H7 (cell line): ENCODE measurements around the gene L3HYPDH. TPM values are rescaled to one million over a fixed set of nuclear protein-coding genes. Genes with fewer than 3 reads are reported as not detected.

Experiments used
- DNase-seq: peaks from one replicate; pipeline ENCODE4 v3.0.0; 2012
- H3K27me3 ChIP-seq: 2 replicates; pipeline ENCODE4 v1.6.0; 2011; ENCODE audit warnings: mild to moderate bottlenecking, low read length; ENCODE audit not compliant: control insufficient read depth, insufficient read depth
- H3K36me3 ChIP-seq: replicated peaks from 2 replicates; pipeline ENCODE4 v1.5.1; 2011; ENCODE audit warnings: low read length; ENCODE audit not compliant: control insufficient read depth, insufficient read depth
- H3K4me3 ChIP-seq: 2 replicates; pipeline ENCODE4 v1.5.1; 2011; ENCODE audit warnings: low read depth, mild to moderate bottlenecking, control low read depth, low read length, moderate library complexity; ENCODE audit not compliant: insufficient read depth
- total RNA-seq: library from RNA; depleted of rRNA; stranded (reverse); fragments of >200 nt; shearing (Covaris generic); gene quantifications from 2 replicates; pipeline ENCODE4 v1.2.3, GENCODE V29; 2014; rRNA removed

The L3HYPDH gene
- total RNA-seq, 1 experiment from 2014 or later: 18.6 TPM

GRCh38 chr14:59425322-59425935 is 58.8 kb downstream of the L3HYPDH start:
- Histone ChIP-seq H3K36me3 (no peaks in the 10 kb centered on the region), H3K4me3 (no peak overlapping the region), H3K27me3 (no peaks in the 10 kb centered on the region)
- DNase-seq: no peak

GRCh38 chr14:59424341-59425071 is 59.7 kb downstream of the L3HYPDH start:
- DNase-seq: no peak
- H3K36me3 ChIP-seq: no peaks in the 10 kb centered on the region
- no peaks in the 10 kb centered on the region for H3K27me3 ChIP-seq
- no peak overlapping the region for H3K4me3 ChIP-seq

Other genes with a start within 250 kb of the L3HYPDH start
- gene GPR135, start 19.0 kb downstream of the L3HYPDH start, total RNA-seq: 0.59 and 0.67 TPM in 2 replicates
- gene JKAMP, start 109 bp upstream of the L3HYPDH start, total RNA-seq: 59.8 and 80.5 TPM in 2 replicates
- gene CCDC175, start 92.4 kb upstream of the L3HYPDH start, total RNA-seq: not detected in 2 replicates